Sigmoid colon (tissue), 4 donors: ENCODE data around the gene SRBD1.

Experiments
- EP300 ChIP-seq, 4 donors: sonication (generic); formaldehyde crosslinking; IDR thresholded peaks; one replicate each; pipeline ENCODE4 v1.6.1; 2017; ENCODE audit warnings: antibody characterized with exemption in 4 of 4
- POLR2A ChIP-seq, 2 donors: fragments of 450-650 bp; IDR thresholded peaks; one replicate each; pipeline ENCODE4 v1.6.1; 2016; ENCODE audit warnings: antibody characterized with exemption in 2 of 2, mild to moderate bottlenecking in 2 of 2, moderate library complexity in 2 of 2
- POLR2AphosphoS5 ChIP-seq, 4 donors: sonication (generic); formaldehyde crosslinking; IDR thresholded peaks; one replicate each; pipeline ENCODE4 v1.6.1; 2017; ENCODE audit warnings: antibody characterized with exemption in 4 of 4
- TF ChIP-seq, protein P1 (sequence below), 4 experiments: fragments of 450-650 bp in 3 of 4; fragments of 200-600 bp in 1 of 4; IDR thresholded peaks; one replicate each; pipeline ENCODE4 v1.5.1; 2016 to 2019; ENCODE audit warnings: antibody characterized with exemption in 4 of 4, mild to moderate bottlenecking in 3 of 4, moderate library complexity in 2 of 4

DNA sequence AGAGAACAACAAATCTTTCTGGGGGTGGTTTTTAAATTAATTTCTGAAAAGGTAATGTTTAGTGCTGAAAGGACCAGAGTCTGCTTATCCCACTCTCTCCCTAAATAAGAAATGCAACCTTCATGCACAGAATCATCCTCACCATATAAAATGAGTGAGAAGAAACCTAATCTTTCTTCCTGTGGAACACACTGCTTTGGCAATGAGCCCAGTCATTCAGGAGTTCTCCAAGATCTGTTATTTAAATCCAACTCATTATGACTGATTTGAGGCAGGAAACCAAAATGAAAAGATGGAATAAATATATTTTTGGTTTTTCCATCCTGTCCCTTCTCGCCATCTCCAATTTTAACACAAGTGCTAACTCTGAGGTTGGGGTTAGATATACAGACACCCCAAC, 228.3 kb downstream of the SRBD1 start:
- TF ChIP-seq, protein P1, sequence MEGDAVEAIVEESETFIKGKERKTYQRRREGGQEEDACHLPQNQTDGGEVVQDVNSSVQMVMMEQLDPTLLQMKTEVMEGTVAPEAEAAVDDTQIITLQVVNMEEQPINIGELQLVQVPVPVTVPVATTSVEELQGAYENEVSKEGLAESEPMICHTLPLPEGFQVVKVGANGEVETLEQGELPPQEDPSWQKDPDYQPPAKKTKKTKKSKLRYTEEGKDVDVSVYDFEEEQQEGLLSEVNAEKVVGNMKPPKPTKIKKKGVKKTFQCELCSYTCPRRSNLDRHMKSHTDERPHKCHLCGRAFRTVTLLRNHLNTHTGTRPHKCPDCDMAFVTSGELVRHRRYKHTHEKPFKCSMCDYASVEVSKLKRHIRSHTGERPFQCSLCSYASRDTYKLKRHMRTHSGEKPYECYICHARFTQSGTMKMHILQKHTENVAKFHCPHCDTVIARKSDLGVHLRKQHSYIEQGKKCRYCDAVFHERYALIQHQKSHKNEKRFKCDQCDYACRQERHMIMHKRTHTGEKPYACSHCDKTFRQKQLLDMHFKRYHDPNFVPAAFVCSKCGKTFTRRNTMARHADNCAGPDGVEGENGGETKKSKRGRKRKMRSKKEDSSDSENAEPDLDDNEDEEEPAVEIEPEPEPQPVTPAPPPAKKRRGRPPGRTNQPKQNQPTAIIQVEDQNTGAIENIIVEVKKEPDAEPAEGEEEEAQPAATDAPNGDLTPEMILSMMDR (IDR thresholded peaks at IDR 0.05): no peak
- TF ChIP-seq POLR2A (IDR thresholded peaks at IDR 0.05) (no peak), POLR2AphosphoS5 (IDR thresholded peaks at IDR 0.05) (no peak), EP300 (IDR thresholded peaks at IDR 0.05) (no peak)
